NOMO-1 (cell line): ENCODE data around the gene ARHGEF7.

ENCODE experiments used
- DNase-seq, 2 experiments: peaks; one replicate each; lab custom pipeline; 2025; ENCODE audit not compliant: unreplicated experiment in 2 of 2; lab: John Stamatoyannopoulos, UW

Gene ARHGEF7

GRCh38 chr13:111131048-111131447 is 15.9 kb downstream of the ARHGEF7 start:
- no peak for DNase-seq

DNA sequence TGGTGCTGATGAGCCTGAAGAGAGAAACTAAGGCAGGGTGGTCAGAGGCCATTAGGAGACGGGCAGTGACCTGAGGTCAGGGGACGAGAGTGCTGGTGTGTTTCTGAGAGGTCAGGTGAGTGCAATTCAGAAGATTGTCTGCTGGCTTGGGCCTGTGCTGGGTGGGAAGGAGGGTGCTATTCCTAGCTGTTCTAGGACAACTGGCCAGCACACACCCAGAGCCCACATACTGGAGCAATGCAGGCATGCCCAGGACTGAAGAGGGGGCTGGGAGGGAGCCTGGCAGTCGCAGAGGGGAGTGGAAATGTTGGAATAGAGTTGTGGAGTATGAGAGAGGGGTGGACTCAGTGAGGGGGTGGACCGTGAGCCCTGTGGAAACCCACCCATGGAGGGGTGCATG is 16.5 kb downstream of the ARHGEF7 start:
- no peak for DNase-seq

DNA sequence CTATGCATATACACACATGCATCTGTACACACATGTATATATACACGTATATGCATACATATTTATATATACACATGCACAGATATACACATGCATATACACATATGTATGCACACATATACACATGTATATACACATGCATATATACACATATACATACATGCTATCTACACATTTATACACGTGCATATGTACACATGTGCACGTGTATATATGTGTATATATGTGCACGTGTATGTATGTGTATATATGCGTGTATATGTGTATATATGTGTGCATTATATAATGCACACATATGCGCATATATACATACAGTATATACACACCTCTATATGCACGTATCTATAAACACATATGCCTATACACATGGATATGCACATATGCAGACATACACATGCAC is 17.8 kb downstream of the ARHGEF7 start:
- DNase-seq: no peak

GRCh38 chr13:111139452-111139851 is 24.3 kb downstream of the ARHGEF7 start:
- DNase-seq: no peak

GRCh38 chr13:111139873-111140561 is 24.9 kb downstream of the ARHGEF7 start:
- no peak for DNase-seq

GRCh38 chr13:111140562-111141105 is 25.5 kb downstream of the ARHGEF7 start:
- DNase-seq: no peak

DNA sequence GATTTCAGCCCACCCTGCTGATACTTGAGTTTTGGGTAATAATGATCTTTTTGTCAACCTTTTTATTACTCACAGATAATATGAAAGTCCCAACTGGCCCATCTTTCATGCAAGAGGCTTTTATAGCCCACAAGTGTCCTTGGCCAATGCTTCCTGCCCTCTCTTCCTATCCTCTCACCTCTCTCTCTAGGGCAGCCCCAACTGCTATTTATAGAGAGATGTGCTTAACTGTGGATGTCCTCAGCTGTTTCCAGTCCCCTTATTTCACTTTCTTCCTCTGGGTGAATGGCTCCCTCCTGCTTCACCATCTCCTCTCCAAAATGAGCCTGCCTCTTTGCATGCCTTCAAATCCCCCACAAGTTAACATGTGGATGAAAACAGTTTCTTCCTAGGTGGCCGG is 27.4 kb downstream of the ARHGEF7 start:
- DNase-seq: no peak

DNA sequence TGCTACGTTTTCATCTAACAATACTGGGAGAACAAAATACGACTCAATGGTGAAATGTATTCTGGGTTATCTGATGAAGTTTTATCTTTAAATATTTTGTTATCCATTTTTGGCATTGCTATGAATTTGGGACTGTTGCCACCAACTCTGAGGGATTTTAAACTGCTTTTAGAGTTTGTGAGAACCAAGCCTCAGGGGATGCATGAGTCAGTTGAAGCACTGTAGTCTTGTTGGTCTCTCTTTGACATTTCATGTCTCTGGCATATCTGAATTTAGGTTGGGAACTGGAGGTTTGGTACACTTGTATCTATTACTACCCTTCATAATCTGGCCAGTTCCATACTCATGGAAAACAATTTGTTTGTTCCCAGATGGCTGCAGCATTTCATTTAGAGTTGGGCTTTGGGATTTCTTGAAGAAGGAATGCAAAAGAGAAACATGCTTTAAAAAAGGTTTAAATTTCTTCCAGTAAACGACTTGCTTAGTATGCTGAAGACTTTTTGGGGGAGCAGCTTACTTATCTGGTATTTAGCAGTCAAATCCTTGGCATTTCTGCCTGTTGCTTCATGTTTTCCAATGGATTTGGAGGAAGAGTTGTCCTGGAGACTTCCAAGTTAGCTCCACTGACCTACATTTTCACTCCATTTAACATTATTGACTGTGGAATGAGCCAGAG is 28.9 kb downstream of the ARHGEF7 start:
- no peak for DNase-seq

- no peak for DNase-seq
Measured at GRCh38 chr13:111145071-111145470, 30.0 kb downstream of the ARHGEF7 start.

DNA sequence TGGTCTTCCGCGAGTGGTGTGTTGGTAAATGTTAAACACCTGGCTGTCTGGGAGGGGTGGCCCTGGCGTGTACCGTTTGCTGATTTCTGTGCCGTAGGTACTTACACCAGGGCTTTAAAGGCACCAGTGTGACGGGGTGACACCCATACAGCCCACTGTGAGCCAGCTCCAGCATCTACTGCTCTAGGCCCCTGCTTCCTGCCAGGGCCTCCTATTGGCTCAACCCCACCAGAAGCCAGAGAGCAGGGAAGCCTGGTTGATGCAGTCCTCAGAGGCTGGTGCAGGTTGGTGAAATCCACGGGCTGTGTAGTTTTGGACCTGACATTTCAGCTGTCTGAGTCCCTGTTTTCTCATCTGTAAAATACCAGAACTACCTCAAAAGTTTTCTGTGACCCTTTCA is 30.4 kb downstream of the ARHGEF7 start:
- no peak for DNase-seq

DNA sequence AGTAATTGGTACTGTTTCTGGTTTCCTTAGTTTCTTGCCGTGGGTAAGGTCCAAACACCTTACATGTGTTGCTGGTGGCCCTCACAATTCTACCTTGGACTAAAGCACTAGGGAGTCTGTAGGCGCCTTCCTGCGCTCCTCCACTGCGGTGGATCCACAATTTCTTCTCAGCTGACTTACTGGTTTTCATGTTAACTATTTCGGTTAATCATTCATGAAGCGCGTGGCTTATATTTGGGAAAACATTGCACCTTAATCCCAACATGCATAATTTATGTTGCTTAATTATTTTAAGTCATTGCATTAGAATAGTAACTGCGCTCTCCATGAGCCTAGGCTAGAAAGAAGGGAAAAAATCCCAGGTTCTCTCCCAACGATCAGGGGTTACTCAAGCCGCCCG is 37.7 kb downstream of the ARHGEF7 start:
- DNase-seq: no peak

- peak; percentile 67 to 84 for DNase-seq
Measured at GRCh38 chr13:111153279-111153976, 38.3 kb downstream of the ARHGEF7 start.

DNA sequence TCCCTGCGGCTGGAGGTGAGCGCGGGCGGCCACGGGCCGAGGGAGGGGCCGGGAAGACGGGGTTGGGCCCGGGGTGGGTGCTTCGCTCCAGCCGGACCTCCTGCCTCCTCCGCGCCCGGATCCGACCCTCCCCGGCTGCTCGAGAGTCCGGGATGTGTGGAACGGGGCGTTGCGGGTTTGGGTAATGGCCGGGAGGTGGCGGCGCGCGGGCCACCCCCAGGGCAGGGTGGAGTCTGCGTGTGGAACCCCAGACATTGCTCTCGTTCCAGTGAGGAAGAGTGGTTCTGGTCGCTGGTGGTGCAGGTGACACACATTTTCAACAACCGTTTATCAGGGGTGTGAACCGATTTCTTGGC is 38.8 kb downstream of the ARHGEF7 start:
- peak in 1 of 2 experiments; percentile 6 for DNase-seq

DNA sequence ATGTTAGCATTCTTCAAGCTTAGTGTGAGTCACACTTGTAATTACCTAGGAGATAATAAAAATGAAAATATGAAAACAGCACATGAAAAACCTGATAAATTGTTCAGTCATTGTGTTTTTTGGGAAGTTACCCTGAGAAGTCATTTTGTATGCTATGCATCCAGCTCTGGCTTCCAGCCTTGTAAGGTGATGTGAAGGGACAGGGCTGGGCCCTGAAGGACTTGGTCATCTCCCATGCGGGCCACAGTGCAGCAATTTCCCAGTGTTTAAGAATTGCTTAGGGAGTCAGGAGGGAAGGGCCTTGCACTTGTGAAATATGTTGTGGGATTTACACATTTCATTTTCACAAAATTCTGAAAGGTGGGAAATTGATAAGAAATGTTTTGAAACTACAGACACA is 41.3 kb downstream of the ARHGEF7 start:
- DNase-seq: no peak

- no peak for DNase-seq
Measured at GRCh38 chr13:111158136-111158805, 43.2 kb downstream of the ARHGEF7 start.

DNA sequence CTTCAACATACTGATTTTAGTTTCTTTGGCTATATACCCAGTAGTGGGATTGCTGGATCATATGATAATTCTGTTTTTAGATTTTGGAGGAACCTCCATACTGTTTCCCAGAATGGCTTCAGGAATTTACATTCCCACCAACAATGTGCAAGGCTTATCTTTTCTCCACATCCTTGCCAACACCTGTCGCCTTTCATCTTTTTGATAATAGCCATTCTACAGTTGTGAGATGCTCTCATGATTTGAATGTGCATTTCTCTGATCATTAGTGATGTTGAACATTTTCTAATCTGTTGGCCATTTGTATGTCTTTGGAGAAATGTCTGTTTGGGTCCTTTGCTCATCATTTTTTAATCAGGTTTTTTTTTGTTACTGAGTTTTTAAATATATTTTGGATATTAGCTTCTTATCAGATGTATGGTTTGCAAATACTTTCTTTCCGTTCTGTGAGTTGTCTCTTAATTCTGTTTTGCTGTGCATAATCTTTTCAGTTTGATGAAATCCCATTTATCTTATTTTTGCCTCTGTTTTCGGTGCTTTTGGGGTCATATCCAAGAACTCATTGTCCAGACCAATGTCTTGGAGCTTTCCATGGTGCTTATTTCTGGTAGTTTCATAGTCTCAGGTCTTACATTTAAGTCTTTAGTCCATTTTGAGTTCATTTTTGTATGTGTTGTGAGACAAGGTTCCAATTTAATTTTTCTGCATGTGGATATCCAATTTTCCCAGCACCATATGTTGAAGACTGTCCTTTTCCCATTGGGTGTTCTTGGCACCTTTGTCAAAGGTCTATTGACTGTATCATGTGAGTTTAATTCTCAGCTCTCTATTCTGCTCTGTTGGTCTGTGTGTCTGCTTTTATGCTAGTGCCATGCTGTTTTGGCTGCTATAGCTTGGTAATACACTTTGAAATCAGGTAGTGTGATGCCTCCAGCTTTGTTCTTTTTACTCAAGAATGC is 44.5 kb downstream of the ARHGEF7 start:
- DNase-seq: no peak

DNA sequence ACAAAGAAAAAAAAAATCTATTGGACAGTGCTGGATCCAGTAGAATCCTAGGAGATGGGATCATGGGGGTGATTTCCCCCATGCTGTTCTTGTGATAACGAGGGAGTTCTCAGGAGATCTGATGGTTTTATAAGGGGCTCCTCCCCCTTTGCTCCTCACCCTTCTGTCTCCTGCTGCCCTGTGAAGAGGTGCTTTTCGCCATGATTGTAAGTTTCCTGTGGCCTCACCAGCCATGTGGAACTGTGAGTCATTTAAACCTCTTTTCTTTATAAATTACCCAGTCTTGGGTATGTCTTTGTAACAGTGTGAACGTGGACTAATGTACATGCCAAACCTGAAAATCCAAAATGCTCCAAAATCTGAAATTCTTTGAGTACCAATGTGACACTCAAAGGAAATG is 45.5 kb downstream of the ARHGEF7 start:
- no peak for DNase-seq

- DNase-seq: peak; percentile 11 to 49
Measured at GRCh38 chr13:111161601-111162600, 46.8 kb downstream of the ARHGEF7 start.
